Measurements from ENCODE around the gene SURF4.

GRCh38 chr9:133369422-133369821 lies 6.4 kb downstream of the SURF4 start:
- TF ChIP-seq EZH2 (optimal IDR thresholded peaks at IDR 0.05; ENCODE audit: low read depth, low read length) (no peak), CTCF (IDR thresholded peaks at IDR 0.05; ENCODE audit: low read length) (no peak), EZH2phosphoT487 (IDR thresholded peaks at IDR 0.05; ENCODE audit: low read length) (no peak)

Measured in MM.1S (cell line).